NCI-H345 treated with DMSO at 0.1 percent for 48 hours (cell line): Measurements from ENCODE around the gene SV2A.

ENCODE experiments used
- DNase-seq: peaks from one replicate; lab custom pipeline; 2025; ENCODE audit not compliant: unreplicated experiment; lab: John Stamatoyannopoulos, UW

SV2A gene

GRCh38 chr1:149931212-149931790 is 13.7 kb upstream of the SV2A start:
- no peak for DNase-seq

- DNase-seq = no peak
These were observed 12.2 kb upstream of the SV2A start for GRCh38 chr1:149929856-149930255.

- no peak for DNase-seq
These were observed 10.7 kb upstream of the SV2A start for GRCh38 chr1:149928401-149928724.

GRCh38 chr1:149927563-149928400 is 10.1 kb upstream of the SV2A start, which contains the start of gene SF3B4:
SF3B4 (minus strand) TSS chr1:149927803; CDS start chr1:149927759, 44 bp downstream.
- DNase-seq = peak; percentile 100

- DNase-seq = no peak
These were observed 9.5 kb upstream of the SV2A start for GRCh38 chr1:149927056-149927562.

- DNase-seq = no peak
These were observed 8.7 kb upstream of the SV2A start for GRCh38 chr1:149926296-149926695.

- no peak for DNase-seq
These were observed 8.1 kb upstream of the SV2A start for GRCh38 chr1:149925751-149926150.

- no peak for DNase-seq
These were observed 7.7 kb upstream of the SV2A start for GRCh38 chr1:149925345-149925744.

GRCh38 chr1:149923626-149924025 is 6.0 kb upstream of the SV2A start:
- DNase-seq = no peak

- DNase-seq = no peak
These were observed 769 bp downstream of the SV2A start for GRCh38 chr1:149916898-149917252.

GRCh38 chr1:149916193-149916897 is 1.3 kb downstream of the SV2A start:
- DNase-seq = no peak

- no peak for DNase-seq
These were observed 2.0 kb downstream of the SV2A start for GRCh38 chr1:149915429-149916192.

- no peak for DNase-seq
These were observed 3.1 kb downstream of the SV2A start for GRCh38 chr1:149914545-149914944.

GRCh38 chr1:149906570-149907075 is 11.0 kb downstream of the SV2A start:
- no peak for DNase-seq

GRCh38 chr1:149903836-149904491 is 13.7 kb downstream of the SV2A start:
- DNase-seq = no peak

GRCh38 chr1:149899460-149900284 is 18.0 kb downstream of the SV2A start, which contains the start of gene BOLA1:
BOLA1 (plus strand) TSS chr1:149899568; CDS start chr1:149900060, 492 bp downstream.
- peak; percentile 98 for DNase-seq

GRCh38 chr1:149896575-149896974 is 21.1 kb downstream of the SV2A start:
- DNase-seq = no peak

GRCh38 chr1:149888999-149889289 is 28.7 kb downstream of the SV2A start:
- DNase-seq = no peak

GRCh38 chr1:149888247-149888998 is 29.2 kb downstream of the SV2A start:
- peak; percentile 94 for DNase-seq
